GM23338 (cell line): Measurements from ENCODE around the gene EPB41L4A. TPM values are rescaled to one million over a fixed set of nuclear protein-coding genes. Genes with fewer than 3 reads are reported as not detected.

Source experiments
- ATAC-seq: fragments of 200-7000 bp; cut with Tn5 transposase; 3 replicates; pipeline ENCODE4 v1.9.1; 2020
- DNase-seq: peaks from one replicate; pipeline ENCODE4 v3.0.0-alpha.2; 2015; ENCODE audit warnings: low spot score
- H2AFZ ChIP-seq: fragments of 200-600 bp; sonication (generic); 2 replicates; pipeline ENCODE4 v1.8.0; 2016; ENCODE audit warnings: antibody characterized with exemption, mild to moderate bottlenecking, moderate library complexity
- H3F3A ChIP-seq: fragments of 200-600 bp; sonication (generic); replicated peaks from 2 replicates; pipeline ENCODE4 v1.8.0; 2017; ENCODE audit warnings: antibody characterized with exemption, mixed run types, low read depth
- H3K27ac ChIP-seq: fragments of 200-600 bp; sonication (generic); 2 replicates; pipeline ENCODE4 v1.6.1; 2016; ENCODE audit warnings: low read depth
- H3K27me3 ChIP-seq: fragments of 200-600 bp; sonication (generic); 2 replicates; pipeline ENCODE4 v1.8.0; 2016; ENCODE audit warnings: mild to moderate bottlenecking, mixed run types, moderate library complexity; ENCODE audit not compliant: insufficient read depth
- H3K36me3 ChIP-seq: fragments of 200-600 bp; sonication (generic); 2 replicates; pipeline ENCODE4 v1.8.0; 2016; ENCODE audit warnings: mild to moderate bottlenecking; ENCODE audit not compliant: insufficient read depth
- H3K4me1 ChIP-seq: fragments of 200-600 bp; sonication (generic); 2 replicates; pipeline ENCODE4 v1.8.0; 2016; ENCODE audit warnings: mild to moderate bottlenecking, moderate library complexity; ENCODE audit not compliant: insufficient read depth
- H3K4me2 ChIP-seq: fragments of 200-600 bp; sonication (generic); 2 replicates; pipeline ENCODE4 v1.7.1; 2017; ENCODE audit warnings: mixed run types
- H3K4me3 ChIP-seq: fragments of 200-600 bp; sonication (generic); 2 replicates; pipeline ENCODE4 v1.6.1; 2016; ENCODE audit warnings: mixed run types
- H3K79me2 ChIP-seq: fragments of 200-600 bp; sonication (generic); replicated peaks from 2 replicates; pipeline ENCODE4 v1.8.0; 2017; ENCODE audit warnings: mild to moderate bottlenecking; ENCODE audit not compliant: insufficient read depth
- H3K9me2 ChIP-seq: fragments of 200-600 bp; sonication (generic); 2 replicates; pipeline ENCODE4 v1.8.0; 2017; ENCODE audit not compliant: insufficient read depth
- H4K20me1 ChIP-seq: fragments of 200-600 bp; sonication (generic); replicated peaks from 2 replicates; pipeline ENCODE4 v1.8.0; 2017; ENCODE audit warnings: mild to moderate bottlenecking; ENCODE audit not compliant: insufficient read depth
- H3K27ac Mint-ChIP-seq: 2 replicates; pipeline ENCODE4 v1.8.0; 2020; ENCODE audit warnings: inconsistent platforms, mild to moderate bottlenecking, moderate library complexity, mixed read lengths
- H3K27me3 Mint-ChIP-seq: 3 replicates; pipeline ENCODE4 v1.8.0; 2022; ENCODE audit warnings: low read depth, mild to moderate bottlenecking, moderate library complexity, mixed read lengths, inconsistent platforms; ENCODE audit not compliant: insufficient read depth, poor library complexity
- H3K36me3 Mint-ChIP-seq: 3 replicates; pipeline ENCODE4 v1.8.0; 2021; ENCODE audit warnings: low read depth, mild to moderate bottlenecking, inconsistent platforms, moderate library complexity, mixed read lengths
- H3K4me1 Mint-ChIP-seq: 3 replicates; pipeline ENCODE4 v1.8.0; 2020; ENCODE audit warnings: mild to moderate bottlenecking, inconsistent platforms, mixed read lengths
- H3K4me3 Mint-ChIP-seq: 3 replicates; pipeline ENCODE4 v1.8.0; 2021; ENCODE audit warnings: moderate library complexity, mild to moderate bottlenecking, inconsistent platforms, mixed read lengths
- H3K9me3 Mint-ChIP-seq: 3 replicates; pipeline ENCODE4 v1.8.0; 2020; ENCODE audit warnings: moderate library complexity, mild to moderate bottlenecking, inconsistent platforms, mixed read lengths
- CREB1 ChIP-seq: fragments of 250-450 bp; sonication (Bioruptor Pico); IDR thresholded peaks from 2 replicates; pipeline ENCODE4 v1.5.0; 2020; ENCODE audit warnings: low read depth, mild to moderate bottlenecking, moderate library complexity
- CTCF ChIP-seq, 2 experiments: fragments of 200-600 bp in 1 of 2; sonication (generic) in 1 of 2; conservative IDR thresholded peaks; 2 replicates each; pipeline versions ENCODE4 v1.5.1 to v1.6.1; 2016 to 2017; ENCODE audit warnings: antibody characterized with exemption in 2 of 2, low read depth in 2 of 2, mild to moderate bottlenecking in 2 of 2, moderate library complexity in 1 of 2
- ETS1 ChIP-seq: IDR thresholded peaks from 2 replicates; pipeline ENCODE4 v1.6.1; 2016; ENCODE audit warnings: antibody characterized with exemption
- EZH2 ChIP-seq: fragments of 200-600 bp; sonication (generic); IDR thresholded peaks from one replicate; pipeline ENCODE4 v1.8.0; 2017; ENCODE audit warnings: antibody characterized with exemption, mild to moderate bottlenecking, low read depth; ENCODE audit not compliant: unreplicated experiment
- JUNB ChIP-seq: IDR thresholded peaks from one replicate; pipeline ENCODE4 v1.6.1; 2016; ENCODE audit warnings: antibody characterized with exemption; ENCODE audit not compliant: unreplicated experiment
- POLR2AphosphoS5 ChIP-seq: IDR thresholded peaks from 2 replicates; pipeline ENCODE4 v1.6.1; 2016; ENCODE audit warnings: antibody characterized with exemption, low read depth
- REST ChIP-seq: IDR thresholded peaks from one replicate; pipeline ENCODE4 v1.6.1; 2018; ENCODE audit warnings: antibody characterized with exemption; ENCODE audit not compliant: unreplicated experiment
- STAT1 ChIP-seq: IDR thresholded peaks from one replicate; pipeline ENCODE4 v1.6.1; 2016; ENCODE audit warnings: antibody characterized with exemption; ENCODE audit not compliant: unreplicated experiment
- ZNF331 ChIP-seq: fragments of 250-450 bp; sonication (Bioruptor Pico); IDR thresholded peaks from 2 replicates; pipeline ENCODE4 v1.5.0; 2020; ENCODE audit warnings: low read depth, mild to moderate bottlenecking, moderate library complexity
- polyA plus RNA-seq: library from polyadenylated mRNA; unstranded; fragments of >200 nt; fragmentation: Nextera tagmentation; extraction: Ambion mirVana; gene quantifications from 2 replicates; pipeline ENCODE4 v1.2.1, GENCODE V29; 2016
- total RNA-seq: library from RNA; depleted of rRNA; stranded (reverse); fragments of >200 nt; shearing (Covaris generic); gene quantifications from 2 replicates; pipeline ENCODE4 v1.2.3, GENCODE V29; 2014

EPB41L4A gene
- total and polyA plus RNA-seq, 2 experiments from 2014 or later, result 5.7 to 6.0 TPM

GRCh38 chr5:112293587-112293986 lies 125.5 kb downstream of the EPB41L4A start (continued):
- TF ChIP-seq REST, result no peak
- TF ChIP-seq EZH2, result no peak
- no peak for TF ChIP-seq CTCF (conservative IDR thresholded peaks at IDR 0.05; ENCODE audit: low read depth in 2 of 2)
- TF ChIP-seq JUNB, result no peak
- TF ChIP-seq ETS1, result no peak
- TF ChIP-seq STAT1, result no peak

- Histone ChIP-seq H3K4me3 (no peak overlapping the region), H3K9me2 (peaks cover 14% of the 10 kb centered on the region), H3K4me1 (no peaks in the 10 kb centered on the region; the same call in 1 of the 2 replicates), H3K4me2 (no peak overlapping the region), H3K36me3 (no peaks in the 10 kb centered on the region), H3F3A (no peaks in the 10 kb centered on the region), H4K20me1 (no peaks in the 10 kb centered on the region), H3K79me2 (no peaks in the 10 kb centered on the region), H3K27me3 (no peaks in the 10 kb centered on the region), H2AFZ (no peak overlapping the region), H3K27ac (no peak overlapping the region)
- H3K27ac Mint-ChIP-seq, result no peak overlapping the region
- DNase-seq (no peak), ATAC-seq (no peak)
- no peak overlapping the region for H3K4me3 Mint-ChIP-seq
- H3K4me1 Mint-ChIP-seq, result no peaks in the 10 kb centered on the region
- H3K9me3 Mint-ChIP-seq, result no peaks in the 10 kb centered on the region
- H3K36me3 Mint-ChIP-seq, result no peaks in the 10 kb centered on the region
- peaks cover 7% of the 10 kb centered on the region for H3K27me3 Mint-ChIP-seq
- no peak for TF ChIP-seq ZNF331 (CRISPR knock-in tag)
- TF ChIP-seq CTCF (conservative IDR thresholded peaks at IDR 0.05; ENCODE audit: low read depth in 2 of 2), result no peak
- TF ChIP-seq POLR2AphosphoS5, result no peak
- no peak for TF ChIP-seq ETS1
- TF ChIP-seq EZH2, result no peak
- no peak for TF ChIP-seq CREB1
Observed at GRCh38 chr5:112290691-112291090, 128.4 kb downstream of the EPB41L4A start.
